RWPE2 (cell line): ENCODE measurements around the gene FXR2.
"Not testable (repeated sequence)": the region's sequence is repeated elsewhere in the genome, so short reads cannot be mapped to it uniquely, and the experiment has no call there.

Experiments used
- ATAC-seq: fragments of 200-7000 bp; cut with Tn5 transposase; 3 replicates; pipeline ENCODE4 v1.9.1; 2021; ENCODE audit warnings: low read depth
- DNase-seq: peaks from one replicate; pipeline ENCODE4 v3.0.0-alpha.2; 2020; ENCODE audit warnings: low spot score
- H3K27ac ChIP-seq: fragments of 450-650 bp; 2 replicates; pipeline ENCODE4 v1.5.1; 2017; ENCODE audit warnings: mild to moderate bottlenecking; ENCODE audit not compliant: poor library complexity, severe bottlenecking
- H3K27me3 ChIP-seq: fragments of 250-450 bp; sonication (Bioruptor Pico); 2 replicates; pipeline ENCODE4 v1.5.1; 2021; ENCODE audit warnings: mild to moderate bottlenecking, moderate library complexity; ENCODE audit not compliant: insufficient read depth, poor library complexity, severe bottlenecking
- H3K36me3 ChIP-seq: fragments of 250-450 bp; sonication (Bioruptor Pico); 2 replicates; pipeline ENCODE4 v1.5.1; 2020; ENCODE audit warnings: low read depth, mild to moderate bottlenecking, moderate library complexity
- H3K4me1 ChIP-seq: fragments of 250-450 bp; sonication (Bioruptor Pico); 2 replicates; pipeline ENCODE4 v1.5.1; 2021; ENCODE audit warnings: mild to moderate bottlenecking, moderate library complexity; ENCODE audit not compliant: insufficient read depth, poor library complexity, severe bottlenecking
- H3K4me3 ChIP-seq: fragments of 250-450 bp; sonication (Bioruptor Pico); 2 replicates; pipeline ENCODE4 v1.5.1; 2021; ENCODE audit warnings: mild to moderate bottlenecking, moderate library complexity; ENCODE audit not compliant: severe bottlenecking
- H3K9me3 ChIP-seq: fragments of 250-450 bp; sonication (Bioruptor Pico); 2 replicates; pipeline ENCODE4 v1.5.1; 2021; ENCODE audit warnings: mild to moderate bottlenecking, moderate library complexity; ENCODE audit not compliant: severe bottlenecking
- CTCF ChIP-seq: fragments of 450-650 bp; IDR thresholded peaks from one replicate; pipeline ENCODE4 v1.5.1; 2017; ENCODE audit warnings: mild to moderate bottlenecking, moderate library complexity; ENCODE audit not compliant: poor library complexity, severe bottlenecking

Gene FXR2

GRCh38 chr17:7629939-7630571, 15.4 kb upstream of the FXR2 start, which contains the start of gene SHBG:
Gene SHBG (plus strand): TSS chr17:7630135. CDS start chr17:7630173, 38 bp downstream.
- Histone ChIP-seq H3K36me3 (no peaks in the 10 kb centered on the region), H3K27ac (no peak within 1 kb of the TSS), H3K9me3 (no peaks in the 10 kb centered on the region), H3K4me1 (no peaks in the 10 kb centered on the region), H3K27me3 (no peaks in the 10 kb centered on the region), H3K4me3 (no peak within 1 kb of the TSS)
- ATAC-seq (no peak), DNase-seq (no peak)
- no peak for TF ChIP-seq CTCF

- no peak within 1 kb of the TSS for H3K27ac ChIP-seq
Observed at GRCh38 chr17:7627250-7628121, 12.8 kb upstream of the FXR2 start, which contains the start of gene SAT2. Gene SAT2 (minus strand): TSS chr17:7627821. CDS start chr17:7627635, 186 bp downstream.

GRCh38 chr17:7626956-7627249, 12.2 kb upstream of the FXR2 start:
- H3K36me3 ChIP-seq: no peaks in the 10 kb centered on the region
- H3K27me3 ChIP-seq: no peaks in the 10 kb centered on the region
- H3K4me3 ChIP-seq: peak overlapping the region; percentile 80
- no peaks in the 10 kb centered on the region for H3K4me1 ChIP-seq
- no peak for DNase-seq
- no peaks in the 10 kb centered on the region for H3K9me3 ChIP-seq
- ATAC-seq: peak; percentile 6
- no peak for TF ChIP-seq CTCF
- no peak overlapping the region for H3K27ac ChIP-seq

More at GRCh38 chr17:7627250-7628121, 12.8 kb upstream of the FXR2 start, which contains the start of gene SAT2:
- Histone ChIP-seq H3K4me3 (peak within 1 kb of the TSS; percentile 80), H3K36me3 (no peaks in the 10 kb centered on the region), H3K9me3 (no peaks in the 10 kb centered on the region), H3K4me1 (no peaks in the 10 kb centered on the region), H3K27me3 (no peaks in the 10 kb centered on the region)
- peak; percentile 91 for ATAC-seq
- peak; percentile 87 for DNase-seq
- TF ChIP-seq CTCF: no peak

- H3K27ac ChIP-seq: no peak overlapping the region
- TF ChIP-seq CTCF: no peak
- H3K4me1 ChIP-seq: no peaks in the 10 kb centered on the region
- no peak for DNase-seq
- no peaks in the 10 kb centered on the region for H3K9me3 ChIP-seq
- H3K4me3 ChIP-seq: no peak overlapping the region
- H3K36me3 ChIP-seq: no peaks in the 10 kb centered on the region
- no peaks in the 10 kb centered on the region for H3K27me3 ChIP-seq
- ATAC-seq: no peak
Observed at GRCh38 chr17:7626307-7626706, 11.6 kb upstream of the FXR2 start.

GRCh38 chr17:7625749-7626148, 11.1 kb upstream of the FXR2 start:
- H3K4me1 ChIP-seq, H3K4me3 ChIP-seq, H3K27ac ChIP-seq, H3K27me3 ChIP-seq, DNase-seq, ATAC-seq, H3K36me3 ChIP-seq, H3K9me3 ChIP-seq: not testable (repeated sequence)
